Measurements from ENCODE around the gene SEMA3B. TPM values are rescaled to one million over a fixed set of nuclear protein-coding genes. Genes with fewer than 3 reads are reported as not detected.
"Not testable (repeated sequence)": the region's sequence is repeated elsewhere in the genome, so short reads cannot be mapped to it uniquely, and the experiment has no call there.

Gene SEMA3B
- total and polyA plus RNA-seq, 5 donors from 2014 or later, result 1.7 TPM; not detected in 4

DNA sequence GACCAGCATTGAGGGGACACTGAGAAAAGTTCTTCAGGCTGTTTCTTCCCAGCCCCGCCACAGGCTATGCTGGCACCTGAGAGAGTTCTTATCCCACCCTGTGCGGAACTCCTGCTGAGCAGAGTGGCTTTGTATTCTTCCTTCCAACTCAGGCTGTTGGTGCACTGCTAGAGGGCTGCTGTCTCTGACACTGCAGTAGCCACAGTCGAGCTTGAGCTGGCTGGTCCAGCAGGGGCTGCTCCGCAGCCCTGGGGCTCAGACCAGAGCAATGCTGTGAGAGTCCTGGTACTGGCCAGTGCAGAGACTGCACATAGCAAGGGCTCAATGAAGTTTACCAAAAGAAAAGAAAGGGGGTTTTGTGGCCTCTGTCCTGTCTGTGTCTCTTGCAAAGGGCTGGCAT is 29.3 kb upstream of the SEMA3B start:
- Mint-ChIP-seq H3K36me3 (no peaks in the 10 kb centered on the region), H3K4me3 (peak overlapping the region; percentile 68 to 98 (median 96)), H3K4me1 (peaks cover 0 to 77% (median 41%) of the 10 kb centered on the region in 4 donors), H3K9me3 (peaks cover 0 to 2% (median 0%) of the 10 kb centered on the region in 7 donors), H3K27me3 (peaks cover 10% of the 10 kb centered on the region), H3K27ac (peak overlapping the region; percentile 79 to 96 (median 88))
- no peaks in the 10 kb centered on the region for H3K27me3 ChIP-seq (ENCODE audit: control insufficient read depth, insufficient read depth, low read length)
- H3K36me3 ChIP-seq (ENCODE audit: control insufficient read depth, insufficient read depth, low read length), result peaks cover 14% of the 10 kb centered on the region
- no peak overlapping the region for H3K4me3 ChIP-seq (ENCODE audit: low read depth, low read length)
- H3K27ac ChIP-seq (ENCODE audit: insufficient read depth, low read length, poor library complexity, severe bottlenecking), result peak overlapping the region; percentile 83
- no peaks in the 10 kb centered on the region for H3K9me3 ChIP-seq (ENCODE audit: control insufficient read depth in 2 of 2, low read length in 2 of 2)
- no peak for ATAC-seq (ENCODE audit: low read depth in 2 of 2)
- DNase-seq, result no peak
- H3K4me1 ChIP-seq (ENCODE audit: control insufficient read depth, insufficient read depth, low read length, poor library complexity, severe bottlenecking), result peaks cover 84% of the 10 kb centered on the region

DNA sequence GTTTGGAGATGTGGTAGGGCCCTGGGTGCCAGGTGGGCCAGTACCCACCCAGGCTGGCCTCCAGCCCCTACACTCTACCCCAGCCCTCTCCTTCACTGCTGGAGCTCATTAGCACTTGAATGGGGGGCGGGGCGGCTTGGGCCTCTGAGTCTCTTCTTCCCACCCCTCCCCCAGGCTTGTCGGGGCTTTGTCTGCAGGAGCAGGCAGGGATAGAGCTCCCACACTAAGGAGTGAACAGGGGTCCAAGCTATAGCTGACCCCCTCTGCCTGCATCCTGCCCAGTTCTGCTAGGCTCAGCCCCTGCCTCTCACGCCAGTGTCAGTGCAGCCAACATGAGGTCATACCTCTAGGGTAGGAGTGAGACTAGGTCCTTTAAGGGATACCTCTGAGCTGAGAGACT is 27.8 kb upstream of the SEMA3B start:
- peaks cover 0 to 81% (median 43%) of the 10 kb centered on the region in 4 donors for H3K4me1 Mint-ChIP-seq
- Histone ChIP-seq H3K4me1 (ENCODE audit: control insufficient read depth, insufficient read depth, low read length, poor library complexity, severe bottlenecking) (peaks cover 90% of the 10 kb centered on the region), H3K9me3 (ENCODE audit: control insufficient read depth in 2 of 2, low read length in 2 of 2) (no peaks in the 10 kb centered on the region), H3K4me3 (ENCODE audit: low read depth, low read length) (no peak overlapping the region), H3K27ac (ENCODE audit: insufficient read depth, low read length, poor library complexity, severe bottlenecking) (peak overlapping the region; percentile 83), H3K27me3 (ENCODE audit: control insufficient read depth, insufficient read depth, low read length) (no peaks in the 10 kb centered on the region), H3K36me3 (ENCODE audit: control insufficient read depth, insufficient read depth, low read length) (peaks cover 14% of the 10 kb centered on the region)
- H3K27ac Mint-ChIP-seq, result peak overlapping the region in 2 of 3 donors; percentile 87 to 94
- H3K36me3 Mint-ChIP-seq, result no peaks in the 10 kb centered on the region
- peaks cover 4% of the 10 kb centered on the region for H3K27me3 Mint-ChIP-seq
- H3K9me3 Mint-ChIP-seq, result peaks cover 0 to 2% (median 0%) of the 10 kb centered on the region in 7 donors
- peak overlapping the region; percentile 66 to 87 (median 86) for H3K4me3 Mint-ChIP-seq
- ATAC-seq (ENCODE audit: low read depth in 2 of 2) (no peak), DNase-seq (no peak)

DNA sequence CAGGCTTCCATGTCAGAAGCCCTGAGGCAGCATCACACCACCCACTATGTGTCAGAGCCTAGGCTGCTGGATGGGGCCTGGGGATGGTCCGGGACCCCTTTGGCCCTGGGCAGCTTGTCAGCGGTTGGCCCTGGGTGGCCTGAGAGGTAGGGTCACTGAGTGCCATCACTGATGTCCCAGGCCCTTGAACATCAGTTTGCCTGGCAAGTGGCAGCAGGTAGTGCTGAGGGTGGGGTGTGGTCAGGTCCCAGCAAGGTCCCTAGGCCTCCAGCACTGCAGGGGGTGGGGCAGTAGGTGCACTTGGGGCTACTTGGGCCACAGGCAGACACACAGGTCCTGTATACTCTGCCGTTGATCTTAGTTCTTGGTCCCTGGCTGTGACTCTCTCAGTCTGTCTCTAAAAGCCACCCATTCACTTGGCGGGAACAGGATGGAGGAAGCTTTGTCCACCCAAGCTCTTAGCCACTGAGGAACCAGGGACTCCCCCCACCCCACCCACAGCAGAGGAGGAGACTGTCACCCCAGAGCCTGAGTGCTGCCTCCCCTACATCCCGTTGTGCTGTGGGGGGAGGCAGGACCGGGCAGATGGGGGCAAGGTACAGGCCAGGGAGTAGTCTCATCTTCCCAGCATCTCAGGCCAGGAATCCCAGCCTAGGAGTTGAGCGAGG is 27.1 kb upstream of the SEMA3B start:
- Mint-ChIP-seq H3K27me3 (peaks cover 10% of the 10 kb centered on the region), H3K27ac (peak overlapping the region; percentile 87 to 97 (median 94)), H3K36me3 (no peaks in the 10 kb centered on the region), H3K4me3 (peak overlapping the region; percentile 66 to 87 (median 86)), H3K4me1 (peaks cover 3 to 88% (median 47%) of the 10 kb centered on the region in 4 donors), H3K9me3 (peaks cover 0 to 2% (median 0%) of the 10 kb centered on the region in 7 donors)
- no peak for ATAC-seq (ENCODE audit: low read depth in 2 of 2)
- no peaks in the 10 kb centered on the region for H3K27me3 ChIP-seq (ENCODE audit: control insufficient read depth, insufficient read depth, low read length)
- peaks cover 97% of the 10 kb centered on the region for H3K4me1 ChIP-seq (ENCODE audit: control insufficient read depth, insufficient read depth, low read length, poor library complexity, severe bottlenecking)
- H3K27ac ChIP-seq (ENCODE audit: insufficient read depth, low read length, poor library complexity, severe bottlenecking), result peak overlapping the region; percentile 83
- peak overlapping the region; percentile 41 for H3K4me3 ChIP-seq (ENCODE audit: low read depth, low read length)
- H3K9me3 ChIP-seq (ENCODE audit: control insufficient read depth in 2 of 2, low read length in 2 of 2), result no peaks in the 10 kb centered on the region
- peaks cover 14% of the 10 kb centered on the region for H3K36me3 ChIP-seq (ENCODE audit: control insufficient read depth, insufficient read depth, low read length)
- DNase-seq, result peak in 1 of 3 donors; percentile 44

DNA sequence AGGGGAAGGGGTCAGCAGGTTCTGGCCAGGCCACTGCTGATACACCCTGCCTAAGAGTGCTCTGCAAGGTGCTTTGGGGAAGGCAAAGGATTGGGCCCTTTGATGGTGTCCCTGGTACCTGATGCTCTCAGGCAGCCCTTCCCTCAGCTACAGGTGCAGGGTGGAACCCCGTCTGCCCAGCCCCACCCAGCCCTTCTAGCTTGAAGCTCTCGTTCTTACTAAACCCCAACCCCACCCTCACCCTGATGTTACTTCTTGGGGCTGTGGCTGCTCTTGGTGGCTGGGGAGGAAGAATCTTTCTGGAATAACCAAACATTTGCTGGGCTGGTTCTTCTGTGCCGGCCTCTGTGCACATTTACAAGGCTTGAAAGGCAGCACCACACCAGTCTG is 26.6 kb upstream of the SEMA3B start:
- ATAC-seq (ENCODE audit: low read depth in 2 of 2) (no peak), DNase-seq (peak in 1 of 3 donors; percentile 83)
- peak overlapping the region; percentile 41 for H3K4me3 ChIP-seq (ENCODE audit: low read depth, low read length)
- H3K9me3 ChIP-seq (ENCODE audit: control insufficient read depth in 2 of 2, low read length in 2 of 2), result no peaks in the 10 kb centered on the region
- peaks cover 6 to 93% (median 50%) of the 10 kb centered on the region in 4 donors for H3K4me1 Mint-ChIP-seq
- H3K27ac Mint-ChIP-seq, result peak overlapping the region; percentile 93 to 97 (median 94)
- peaks cover 8% of the 10 kb centered on the region for H3K27me3 Mint-ChIP-seq
- H3K4me3 Mint-ChIP-seq, result peak overlapping the region; percentile 49 to 87 (median 84)
- H3K27me3 ChIP-seq (ENCODE audit: control insufficient read depth, insufficient read depth, low read length), result no peaks in the 10 kb centered on the region
- H3K9me3 Mint-ChIP-seq, result peaks cover 0 to 2% (median 0%) of the 10 kb centered on the region in 7 donors
- H3K36me3 ChIP-seq (ENCODE audit: control insufficient read depth, insufficient read depth, low read length), result peaks cover 14% of the 10 kb centered on the region
- peak overlapping the region; percentile 83 for H3K27ac ChIP-seq (ENCODE audit: insufficient read depth, low read length, poor library complexity, severe bottlenecking)
- no peaks in the 10 kb centered on the region for H3K36me3 Mint-ChIP-seq
- peaks cover 100% of the 10 kb centered on the region for H3K4me1 ChIP-seq (ENCODE audit: control insufficient read depth, insufficient read depth, low read length, poor library complexity, severe bottlenecking)

DNA sequence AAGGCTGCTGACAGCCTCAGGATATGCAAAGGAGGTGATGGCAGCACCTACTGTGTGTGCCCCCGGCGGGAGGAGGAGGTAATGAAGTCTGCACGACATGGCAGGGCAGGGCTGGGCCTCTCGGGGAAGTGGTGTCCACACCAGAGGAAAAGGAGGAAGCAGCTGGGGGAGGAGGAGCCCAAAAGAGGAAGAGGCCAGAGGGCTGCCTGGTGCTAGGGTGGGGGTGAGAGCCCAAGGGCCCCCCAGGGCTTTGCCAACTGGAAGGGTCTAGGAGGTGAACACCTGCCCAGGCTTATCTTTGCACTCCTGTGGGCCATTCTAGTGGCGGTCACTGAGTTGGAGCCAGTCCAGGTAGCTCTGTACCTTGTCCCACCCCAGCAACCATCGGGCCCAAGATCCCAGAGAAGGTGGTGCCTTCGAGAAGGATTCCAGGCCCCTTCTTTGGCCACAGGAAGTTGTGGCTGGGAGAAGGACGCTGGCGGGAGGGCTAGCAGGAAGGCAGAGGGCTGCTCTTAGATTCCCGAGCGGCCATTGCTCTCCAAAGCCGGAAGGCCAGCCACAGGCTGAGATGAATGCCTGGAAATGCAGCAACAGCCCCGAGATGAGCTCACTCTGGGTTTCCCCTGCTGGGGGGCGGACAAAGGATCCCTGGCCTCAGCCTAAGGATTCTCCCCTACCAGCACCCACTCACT is 25.9 kb upstream of the SEMA3B start:
- H3K9me3 Mint-ChIP-seq, result peaks cover 0 to 2% (median 0%) of the 10 kb centered on the region in 7 donors
- Histone ChIP-seq H3K4me1 (ENCODE audit: control insufficient read depth, insufficient read depth, low read length, poor library complexity, severe bottlenecking) (peaks cover 100% of the 10 kb centered on the region), H3K27me3 (ENCODE audit: control insufficient read depth, insufficient read depth, low read length) (no peaks in the 10 kb centered on the region), H3K9me3 (ENCODE audit: control insufficient read depth in 2 of 2, low read length in 2 of 2) (no peaks in the 10 kb centered on the region), H3K36me3 (ENCODE audit: control insufficient read depth, insufficient read depth, low read length) (peaks cover 14% of the 10 kb centered on the region), H3K4me3 (ENCODE audit: low read depth, low read length) (no peak overlapping the region), H3K27ac (ENCODE audit: insufficient read depth, low read length, poor library complexity, severe bottlenecking) (peak overlapping the region; percentile 83)
- DNase-seq (peak in 2 of 3 donors; percentile 20 to 50), ATAC-seq (ENCODE audit: low read depth in 2 of 2) (no peak)
- peak overlapping the region; percentile 49 to 87 (median 84) for H3K4me3 Mint-ChIP-seq
- no peaks in the 10 kb centered on the region for H3K36me3 Mint-ChIP-seq
- H3K4me1 Mint-ChIP-seq, result peaks cover 6 to 93% (median 49%) of the 10 kb centered on the region in 4 donors
- peaks cover 6% of the 10 kb centered on the region for H3K27me3 Mint-ChIP-seq
- H3K27ac Mint-ChIP-seq, result peak overlapping the region; percentile 93 to 97 (median 94)

DNA sequence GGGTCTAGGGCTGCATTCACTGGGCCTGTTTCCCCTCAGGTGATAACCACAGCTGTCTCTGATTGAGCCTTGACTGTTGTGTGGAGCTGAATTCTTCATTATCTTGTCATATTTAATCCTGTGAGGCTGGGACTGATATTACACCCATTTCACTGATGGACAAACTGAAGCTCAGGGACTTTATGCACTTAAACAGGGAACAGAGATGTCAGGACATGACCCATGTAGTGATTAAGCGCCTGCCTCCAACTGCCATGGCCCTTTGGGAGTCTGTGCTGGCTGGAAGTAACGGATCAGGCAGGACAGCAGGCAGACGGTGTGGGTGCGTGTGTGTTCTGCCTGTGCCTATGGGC is 25.4 kb upstream of the SEMA3B start:
- Mint-ChIP-seq H3K4me3 (peak overlapping the region; percentile 12 to 87 (median 54)), H3K4me1 (peaks cover 6 to 90% (median 50%) of the 10 kb centered on the region in 4 donors), H3K9me3 (peaks cover 0 to 2% (median 0%) of the 10 kb centered on the region in 7 donors), H3K27me3 (peaks cover 6% of the 10 kb centered on the region), H3K36me3 (peaks cover 2% of the 10 kb centered on the region), H3K27ac (peak overlapping the region; percentile 42 to 97 (median 79))
- H3K4me1 ChIP-seq (ENCODE audit: control insufficient read depth, insufficient read depth, low read length, poor library complexity, severe bottlenecking), result peaks cover 100% of the 10 kb centered on the region
- no peaks in the 10 kb centered on the region for H3K27me3 ChIP-seq (ENCODE audit: control insufficient read depth, insufficient read depth, low read length)
- no peak for DNase-seq
- no peaks in the 10 kb centered on the region for H3K9me3 ChIP-seq (ENCODE audit: control insufficient read depth in 2 of 2, low read length in 2 of 2)
- H3K4me3 ChIP-seq (ENCODE audit: low read depth, low read length), result no peak overlapping the region
- H3K27ac ChIP-seq (ENCODE audit: insufficient read depth, low read length, poor library complexity, severe bottlenecking), result peak overlapping the region; percentile 83
- no peak for ATAC-seq (ENCODE audit: low read depth in 2 of 2)
- H3K36me3 ChIP-seq (ENCODE audit: control insufficient read depth, insufficient read depth, low read length), result peaks cover 16% of the 10 kb centered on the region

DNA sequence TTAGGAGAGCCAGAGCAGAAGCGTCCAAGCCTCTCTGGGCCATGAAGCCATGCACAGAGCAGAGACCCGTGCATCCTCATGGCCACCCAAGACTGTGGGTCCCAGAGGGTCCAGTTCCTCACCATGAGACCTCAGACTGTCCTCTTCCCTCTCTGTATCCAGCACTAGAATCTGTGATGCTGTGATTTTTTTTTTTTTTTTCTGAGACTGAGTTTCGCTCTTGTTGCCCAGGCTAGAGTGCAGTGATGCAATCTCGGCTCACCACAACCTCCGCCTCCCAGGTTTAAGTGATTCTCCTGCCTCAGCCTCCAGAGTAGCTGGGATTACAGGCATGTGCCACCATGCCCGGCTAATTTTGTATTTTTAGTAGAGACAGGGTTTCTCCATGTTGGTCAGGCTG is 24.1 kb upstream of the SEMA3B start:
- not testable (repeated sequence) for H3K9me3 ChIP-seq (ENCODE audit: control insufficient read depth in 2 of 2, low read length in 2 of 2); H3K9me3 Mint-ChIP-seq; H3K27me3 ChIP-seq (ENCODE audit: control insufficient read depth, insufficient read depth, low read length); H3K4me3 ChIP-seq (ENCODE audit: low read depth, low read length); ATAC-seq (ENCODE audit: low read depth in 2 of 2); DNase-seq; H3K27me3 Mint-ChIP-seq; H3K36me3 Mint-ChIP-seq
- H3K4me1 Mint-ChIP-seq, result peaks cover 6 to 90% (median 46%) of the 10 kb centered on the region in 4 donors
- H3K4me3 Mint-ChIP-seq, result peak overlapping the region in 3 of 4 donors; percentile 79 to 87 (median 85)
- Histone ChIP-seq H3K27ac (ENCODE audit: insufficient read depth, low read length, poor library complexity, severe bottlenecking) (peak overlapping the region; percentile 90), H3K4me1 (ENCODE audit: control insufficient read depth, insufficient read depth, low read length, poor library complexity, severe bottlenecking) (peaks cover 100% of the 10 kb centered on the region), H3K36me3 (ENCODE audit: control insufficient read depth, insufficient read depth, low read length) (peaks cover 14% of the 10 kb centered on the region)
- peak overlapping the region; percentile 42 to 94 (median 79) for H3K27ac Mint-ChIP-seq

Data from CD4-positive, CD25-positive, alpha-beta regulatory T cell (primary cell).